Nasal cavity respiratory epithelium epithelial cell of viscerocranial mucosa (primary cell): Measurements from ENCODE around the gene DZIP3. TPM values are rescaled to one million over a fixed set of nuclear protein-coding genes. Genes with fewer than 3 reads are reported as not detected.

Experiments used
- total RNA-seq: library from RNA; depleted of rRNA; stranded (reverse); fragments of >200 nt; gene quantifications from 2 replicates; pipeline ENCODE4 v1.2.3, GENCODE V29; 2014

DZIP3 gene, protein sequence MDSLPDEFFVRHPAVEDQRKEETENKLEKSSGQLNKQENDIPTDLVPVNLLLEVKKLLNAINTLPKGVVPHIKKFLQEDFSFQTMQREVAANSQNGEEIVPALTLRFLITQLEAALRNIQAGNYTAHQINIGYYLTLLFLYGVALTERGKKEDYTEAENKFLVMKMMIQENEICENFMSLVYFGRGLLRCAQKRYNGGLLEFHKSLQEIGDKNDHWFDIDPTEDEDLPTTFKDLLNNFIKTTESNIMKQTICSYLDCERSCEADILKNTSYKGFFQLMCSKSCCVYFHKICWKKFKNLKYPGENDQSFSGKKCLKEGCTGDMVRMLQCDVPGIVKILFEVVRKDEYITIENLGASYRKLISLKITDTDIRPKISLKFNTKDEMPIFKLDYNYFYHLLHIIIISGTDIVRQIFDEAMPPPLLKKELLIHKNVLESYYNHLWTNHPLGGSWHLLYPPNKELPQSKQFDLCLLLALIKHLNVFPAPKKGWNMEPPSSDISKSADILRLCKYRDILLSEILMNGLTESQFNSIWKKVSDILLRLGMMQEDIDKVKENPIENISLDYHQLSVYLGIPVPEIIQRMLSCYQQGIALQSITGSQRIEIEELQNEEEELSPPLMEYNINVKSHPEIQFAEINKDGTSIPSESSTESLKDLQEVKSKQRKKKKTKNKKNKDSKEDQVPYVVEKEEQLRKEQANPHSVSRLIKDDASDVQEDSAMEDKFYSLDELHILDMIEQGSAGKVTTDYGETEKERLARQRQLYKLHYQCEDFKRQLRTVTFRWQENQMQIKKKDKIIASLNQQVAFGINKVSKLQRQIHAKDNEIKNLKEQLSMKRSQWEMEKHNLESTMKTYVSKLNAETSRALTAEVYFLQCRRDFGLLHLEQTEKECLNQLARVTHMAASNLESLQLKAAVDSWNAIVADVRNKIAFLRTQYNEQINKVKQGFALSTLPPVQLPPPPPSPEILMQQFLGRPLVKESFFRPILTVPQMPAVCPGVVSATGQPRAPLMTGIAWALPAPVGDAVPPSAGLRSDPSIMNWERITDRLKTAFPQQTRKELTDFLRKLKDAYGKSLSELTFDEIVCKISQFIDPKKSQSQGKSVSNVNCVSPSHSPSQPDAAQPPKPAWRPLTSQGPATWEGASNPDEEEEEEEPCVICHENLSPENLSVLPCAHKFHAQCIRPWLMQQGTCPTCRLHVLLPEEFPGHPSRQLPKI
- total RNA-seq: 2.4 and 5.1 TPM in 2 replicates

DNA sequence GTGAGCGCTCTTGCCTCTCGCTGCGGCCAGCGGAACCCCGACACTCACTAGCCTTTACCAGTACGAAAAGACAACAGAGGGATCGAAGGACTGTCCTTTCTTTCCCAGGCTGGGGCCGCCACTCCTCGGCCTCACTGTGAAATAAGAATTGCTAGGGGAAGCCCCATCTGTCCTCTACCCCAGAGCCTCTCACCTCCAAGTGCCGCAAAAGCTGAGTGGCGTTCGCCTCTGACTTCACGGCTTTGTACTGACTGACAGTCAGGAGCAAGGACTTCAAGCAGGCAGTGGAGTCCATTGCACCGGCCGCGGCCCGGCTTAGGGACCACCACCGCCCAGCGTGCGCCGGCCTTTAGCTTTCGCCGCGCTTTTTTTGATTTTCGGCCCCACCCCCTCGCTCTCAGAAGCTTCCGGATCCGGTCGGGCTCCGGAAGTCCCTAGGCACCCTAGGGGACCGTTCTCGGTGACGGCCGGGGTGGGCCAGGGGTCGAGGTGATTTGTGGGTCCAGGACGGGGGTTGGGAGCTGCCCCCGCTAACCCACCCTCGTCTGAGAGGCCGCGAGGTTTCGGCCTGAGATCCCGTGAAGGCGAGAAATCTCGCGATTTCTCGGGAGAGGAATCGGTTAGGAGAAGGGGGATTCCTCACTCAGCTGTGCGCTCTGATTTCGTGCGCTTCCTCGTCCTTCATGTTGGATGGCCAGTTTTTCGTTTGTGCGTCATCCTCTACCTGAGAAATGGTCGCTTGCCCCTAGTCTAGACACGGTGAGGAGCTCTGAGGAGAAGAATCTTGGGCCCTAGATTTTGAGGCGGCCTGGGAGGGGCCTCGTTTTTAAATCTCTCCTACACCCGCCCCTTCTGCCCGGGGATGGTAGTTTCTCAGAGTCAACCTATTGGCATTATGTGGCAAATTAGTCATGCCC, at the start of gene DZIP3, which contains the start of gene CIP2A:
Gene DZIP3, plus strand, starts transcription at position 642 of the 917 bp plus-strand sequence. CDS start 15,685 bp downstream, outside the sequence.
Gene CIP2A, minus strand, starts transcription at position 358 of the 917 bp plus-strand sequence. Its CDS starts 63 bp downstream, at position 295.

Other genes with a start within 250 kb of the DZIP3 start
- under 0.01 and 0.07 TPM in 2 replicates for gene MYH15, start 79.1 kb upstream of the DZIP3 start, total RNA-seq
- gene CIP2A, start 284 bp upstream of the DZIP3 start, total RNA-seq: 1.4 and 2.1 TPM in 2 replicates
- gene RETNLB, start 167.7 kb downstream of the DZIP3 start, total RNA-seq: not detected in 2 replicates
- not detected in 2 replicates for gene TRAT1, start 233.1 kb downstream of the DZIP3 start, total RNA-seq